ENCODE results near the gene ZFAND3.

ZFAND3 gene

DNA sequence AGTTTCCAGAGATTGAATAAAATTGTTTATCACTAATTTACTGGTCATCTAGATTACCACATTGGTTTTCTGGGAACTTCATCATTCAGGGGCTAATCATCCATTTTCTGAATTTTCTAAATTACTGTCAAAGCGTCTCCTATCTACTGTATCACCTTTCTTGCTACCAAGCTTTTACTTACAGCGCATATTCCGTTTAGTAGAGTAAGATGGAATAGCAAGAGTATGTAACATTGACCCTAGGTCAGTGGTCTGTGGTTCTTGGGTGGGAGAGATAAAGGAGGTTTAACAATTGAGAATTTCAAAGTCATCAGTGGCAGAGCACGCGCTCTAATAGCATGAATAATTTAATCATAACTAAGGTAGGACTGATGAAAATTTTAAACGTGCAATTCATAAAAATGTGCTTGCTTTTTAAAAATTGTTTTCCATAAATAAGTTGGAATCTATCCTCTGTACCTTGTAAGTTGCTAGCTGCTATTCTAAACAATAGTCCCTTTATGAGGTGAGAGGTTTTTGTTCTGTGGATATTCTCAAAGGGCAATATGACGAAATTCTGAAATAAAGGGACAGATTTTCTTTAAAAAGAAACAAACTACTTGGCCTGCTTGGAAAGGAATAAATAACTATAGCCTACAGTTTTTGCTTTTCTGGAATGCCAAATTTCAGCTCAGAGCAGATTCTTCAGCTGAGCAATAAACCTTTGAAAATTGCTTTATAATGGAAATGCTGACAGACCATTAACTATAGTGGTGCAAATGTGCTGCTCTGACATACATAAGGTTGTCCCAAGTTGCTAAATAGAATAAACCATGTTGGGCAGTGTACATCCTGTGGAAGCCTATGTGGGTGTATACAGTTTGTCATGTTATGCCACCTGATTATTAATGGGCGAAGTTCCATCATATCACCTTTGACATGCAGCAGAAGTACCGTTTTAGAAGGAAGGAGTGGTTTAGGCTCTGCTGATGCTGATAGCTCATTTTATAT is 84.1 kb downstream of the ZFAND3 start:
- no peaks in the 10 kb centered on the region for H3K36me3 ChIP-seq (ENCODE audit: insufficient read depth, low read length)
- H3K9ac ChIP-seq (ENCODE audit: low read depth, low read length), result no peak overlapping the region
- 82% methylated on average over 8 of the region's 9 CpGs for WGBS
- no peaks in the 10 kb centered on the region for H3K9me3 ChIP-seq (ENCODE audit: insufficient read depth, low read depth, low read length)
- no peak overlapping the region for H3K27ac ChIP-seq (ENCODE audit: low read depth, low read length)
- H3K4me3 ChIP-seq (ENCODE audit: low read length), result no peak overlapping the region
- no peaks in the 10 kb centered on the region for H3K27me3 ChIP-seq (ENCODE audit: insufficient read depth, low read length)
- peaks cover 4% of the 10 kb centered on the region; the same call in 1 of the 2 replicates for H3K4me1 ChIP-seq (ENCODE audit: insufficient read depth, low read length)

DNA sequence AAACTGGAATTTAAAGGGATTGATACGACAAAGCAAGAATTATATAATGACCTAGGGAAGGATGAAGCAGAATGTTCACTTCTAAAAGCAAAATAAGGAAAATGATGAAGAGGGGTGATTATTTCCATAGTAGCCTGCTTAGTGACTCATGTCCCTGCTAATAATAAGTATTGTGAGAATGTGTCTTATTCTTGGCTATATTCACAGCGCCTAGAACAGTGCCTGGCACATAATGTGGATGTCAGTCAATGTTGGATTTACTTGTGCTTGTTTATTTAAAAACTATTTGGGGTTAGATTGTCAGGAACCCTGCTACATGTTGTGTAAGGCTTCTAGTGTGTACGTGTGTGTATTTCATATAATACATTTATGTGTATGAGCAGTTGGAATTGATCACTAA is 85.1 kb downstream of the ZFAND3 start:
- 97% methylated on average over 3 of the region's 3 CpGs for WGBS
- H3K27ac ChIP-seq (ENCODE audit: low read depth, low read length), result no peak overlapping the region
- H3K27me3 ChIP-seq (ENCODE audit: insufficient read depth, low read length), result no peaks in the 10 kb centered on the region
- H3K36me3 ChIP-seq (ENCODE audit: insufficient read depth, low read length), result no peaks in the 10 kb centered on the region
- H3K4me1 ChIP-seq (ENCODE audit: insufficient read depth, low read length), result peaks cover 4% of the 10 kb centered on the region; the same call in 1 of the 2 replicates
- H3K9ac ChIP-seq (ENCODE audit: low read depth, low read length), result no peak overlapping the region
- no peaks in the 10 kb centered on the region for H3K9me3 ChIP-seq (ENCODE audit: insufficient read depth, low read depth, low read length)
- no peak overlapping the region for H3K4me3 ChIP-seq (ENCODE audit: low read length)

GRCh38 chr6:37906121-37906520 is 86.6 kb downstream of the ZFAND3 start:
- no peak overlapping the region for H3K4me3 ChIP-seq (ENCODE audit: low read length)
- no peak overlapping the region for H3K27ac ChIP-seq (ENCODE audit: low read depth, low read length)
- no peaks in the 10 kb centered on the region for H3K36me3 ChIP-seq (ENCODE audit: insufficient read depth, low read length)
- H3K27me3 ChIP-seq (ENCODE audit: insufficient read depth, low read length), result no peaks in the 10 kb centered on the region
- peaks cover 4% of the 10 kb centered on the region; the same call in 1 of the 2 replicates for H3K4me1 ChIP-seq (ENCODE audit: insufficient read depth, low read length)
- no peaks in the 10 kb centered on the region for H3K9me3 ChIP-seq (ENCODE audit: insufficient read depth, low read depth, low read length)
- WGBS, result 96% methylated on average over 1 of the region's 4 CpGs
- H3K9ac ChIP-seq (ENCODE audit: low read depth, low read length), result no peak overlapping the region

DNA sequence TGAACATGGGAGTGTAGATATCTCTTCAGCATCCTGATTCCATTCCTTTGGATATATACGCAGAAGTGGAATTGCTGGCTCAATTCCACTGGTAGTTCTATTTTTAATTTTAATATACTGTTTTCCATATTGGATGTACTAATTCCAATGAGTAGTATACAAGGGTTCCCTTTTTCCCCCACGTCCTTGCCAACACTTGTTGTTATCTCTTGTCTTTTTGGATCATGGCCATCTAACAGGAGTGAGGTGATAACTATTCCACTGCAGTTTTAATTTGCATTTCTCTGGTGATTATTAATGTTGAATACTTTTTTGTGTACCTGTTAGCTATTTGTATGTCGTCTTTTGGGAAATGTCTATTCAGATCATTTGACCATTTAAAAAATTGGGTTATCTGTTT is 91.5 kb downstream of the ZFAND3 start:
- Histone ChIP-seq H3K9me3 (ENCODE audit: insufficient read depth, low read depth, low read length) (no peaks in the 10 kb centered on the region), H3K9ac (ENCODE audit: low read depth, low read length) (no peak overlapping the region)
- 96% methylated on average over 2 of the region's 3 CpGs for WGBS

GRCh38 chr6:37913210-37913609 is 93.7 kb downstream of the ZFAND3 start:
- H3K9me3 ChIP-seq (ENCODE audit: insufficient read depth, low read depth, low read length), result no peaks in the 10 kb centered on the region
- H3K27ac ChIP-seq (ENCODE audit: low read depth, low read length), result no peak overlapping the region
- no peaks in the 10 kb centered on the region for H3K36me3 ChIP-seq (ENCODE audit: insufficient read depth, low read length)
- no CpG with 5 or more reads among the region's 1 CpG for WGBS
- no peak overlapping the region for H3K9ac ChIP-seq (ENCODE audit: low read depth, low read length)
- no peaks in the 10 kb centered on the region for H3K27me3 ChIP-seq (ENCODE audit: insufficient read depth, low read length)
- H3K4me1 ChIP-seq (ENCODE audit: insufficient read depth, low read length), result no peaks in the 10 kb centered on the region
- no peak overlapping the region for H3K4me3 ChIP-seq (ENCODE audit: low read length)

More for the DNA sequence above, 91.5 kb downstream of the ZFAND3 start:
- Histone ChIP-seq H3K4me1 (ENCODE audit: insufficient read depth, low read length) (no peaks in the 10 kb centered on the region), H3K27ac (ENCODE audit: low read depth, low read length) (no peak overlapping the region), H3K36me3 (ENCODE audit: insufficient read depth, low read length) (no peaks in the 10 kb centered on the region), H3K4me3 (ENCODE audit: low read length) (no peak overlapping the region), H3K27me3 (ENCODE audit: insufficient read depth, low read length) (no peaks in the 10 kb centered on the region)

DNA sequence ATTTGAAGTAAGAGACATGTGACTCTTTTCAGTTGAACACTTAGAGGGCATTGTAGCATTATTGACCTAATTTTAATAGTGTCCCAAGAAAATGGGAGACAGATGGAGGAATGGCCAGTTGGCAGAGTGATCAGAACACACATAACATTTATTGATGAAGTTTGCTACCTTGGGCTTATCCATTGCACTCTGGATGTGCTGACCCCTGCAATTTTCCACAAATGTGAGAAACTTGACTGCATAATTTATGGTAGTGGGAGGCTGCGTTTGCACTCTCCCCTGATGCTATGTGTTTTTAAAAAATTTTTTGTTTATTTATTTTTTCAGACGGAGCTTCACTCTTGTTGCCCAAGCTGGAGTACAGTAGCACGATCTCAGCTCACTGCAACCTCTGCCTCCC is 95.9 kb downstream of the ZFAND3 start:
- 96% methylated on average over 3 of the region's 3 CpGs for WGBS
- H3K9me3 ChIP-seq (ENCODE audit: insufficient read depth, low read depth, low read length), result no peaks in the 10 kb centered on the region

DNA sequence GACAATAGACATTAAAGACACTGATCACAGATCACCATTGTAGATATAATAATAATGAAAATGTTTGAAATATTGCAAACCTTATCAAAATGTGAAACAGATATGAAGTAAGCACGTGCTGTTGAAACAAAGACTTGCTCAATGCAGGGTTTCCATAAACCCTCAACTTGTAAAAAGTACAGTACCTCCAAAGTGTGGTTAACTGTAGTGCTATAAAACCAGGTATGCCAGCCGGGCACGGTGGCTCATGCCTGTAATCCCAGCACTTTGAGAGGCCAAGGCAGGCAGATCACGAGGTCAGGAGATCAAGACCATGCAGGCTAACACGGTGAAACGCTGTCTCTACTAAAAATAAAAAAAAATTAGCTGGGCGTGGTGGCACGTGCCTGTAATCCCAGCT is 96.6 kb downstream of the ZFAND3 start:
- Histone ChIP-seq H3K9ac (ENCODE audit: low read depth, low read length) (no peak overlapping the region), H3K4me1 (ENCODE audit: insufficient read depth, low read length) (peaks cover 14% of the 10 kb centered on the region), H3K27me3 (ENCODE audit: insufficient read depth, low read length) (no peaks in the 10 kb centered on the region), H3K27ac (ENCODE audit: low read depth, low read length) (no peak overlapping the region), H3K36me3 (ENCODE audit: insufficient read depth, low read length) (no peaks in the 10 kb centered on the region), H3K9me3 (ENCODE audit: insufficient read depth, low read depth, low read length) (no peaks in the 10 kb centered on the region), H3K4me3 (ENCODE audit: low read length) (no peak overlapping the region)
- WGBS, result 93% methylated on average over 8 of the region's 8 CpGs

More for the DNA sequence above, 95.9 kb downstream of the ZFAND3 start:
- no peak overlapping the region for H3K9ac ChIP-seq (ENCODE audit: low read depth, low read length)
- H3K27ac ChIP-seq (ENCODE audit: low read depth, low read length), result no peak overlapping the region
- no peaks in the 10 kb centered on the region for H3K36me3 ChIP-seq (ENCODE audit: insufficient read depth, low read length)
- no peaks in the 10 kb centered on the region for H3K27me3 ChIP-seq (ENCODE audit: insufficient read depth, low read length)
- H3K4me1 ChIP-seq (ENCODE audit: insufficient read depth, low read length), result peaks cover 7% of the 10 kb centered on the region
- H3K4me3 ChIP-seq (ENCODE audit: low read length), result no peak overlapping the region

DNA sequence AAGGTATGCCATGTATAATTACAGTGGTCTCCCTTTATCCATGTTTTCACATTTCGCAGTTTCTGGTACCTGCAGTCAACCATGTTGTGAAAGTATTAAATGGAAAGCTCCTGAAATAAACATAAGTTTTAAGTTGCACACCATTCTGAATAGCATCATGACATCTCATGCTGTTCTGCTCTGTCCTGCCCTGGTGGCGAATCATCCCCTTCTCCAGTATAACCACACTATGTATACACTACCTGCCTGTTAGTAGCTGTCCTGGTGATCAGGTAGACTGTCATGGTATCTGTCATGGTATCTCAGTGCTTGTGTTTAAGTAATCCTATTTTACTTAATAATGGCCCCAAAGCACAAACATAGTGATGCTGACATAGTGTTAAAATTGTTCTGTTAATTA is 97.1 kb downstream of the ZFAND3 start:
- Histone ChIP-seq H3K9ac (ENCODE audit: low read depth, low read length) (no peak overlapping the region), H3K27ac (ENCODE audit: low read depth, low read length) (no peak overlapping the region), H3K27me3 (ENCODE audit: insufficient read depth, low read length) (no peaks in the 10 kb centered on the region), H3K4me1 (ENCODE audit: insufficient read depth, low read length) (peaks cover 16% of the 10 kb centered on the region), H3K9me3 (ENCODE audit: insufficient read depth, low read depth, low read length) (no peaks in the 10 kb centered on the region), H3K36me3 (ENCODE audit: insufficient read depth, low read length) (no peaks in the 10 kb centered on the region), H3K4me3 (ENCODE audit: low read length) (no peak overlapping the region)
- 98% methylated on average over 2 of the region's 2 CpGs for WGBS

DNA sequence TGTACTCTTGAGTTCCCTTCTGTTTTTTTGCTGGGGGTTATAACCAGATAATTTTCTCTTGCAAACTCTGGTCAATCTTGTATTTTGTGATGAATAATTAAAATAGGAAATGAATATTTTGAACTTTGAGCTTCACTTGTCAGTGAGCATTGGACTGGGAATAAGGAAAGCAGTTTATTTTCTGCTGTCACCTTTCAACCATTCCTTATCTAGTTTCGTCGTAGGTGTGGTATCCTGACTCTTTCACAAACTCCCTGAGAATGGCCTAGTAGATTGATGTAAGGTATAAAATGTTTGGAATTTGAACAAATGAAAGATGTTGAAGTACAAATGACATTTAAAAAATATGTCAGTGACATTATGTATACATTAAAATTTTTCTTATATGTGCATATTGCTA is 98.0 kb downstream of the ZFAND3 start:
- Histone ChIP-seq H3K27ac (ENCODE audit: low read depth, low read length) (no peak overlapping the region), H3K4me3 (ENCODE audit: low read length) (no peak overlapping the region), H3K9ac (ENCODE audit: low read depth, low read length) (no peak overlapping the region), H3K36me3 (ENCODE audit: insufficient read depth, low read length) (no peaks in the 10 kb centered on the region), H3K27me3 (ENCODE audit: insufficient read depth, low read length) (no peaks in the 10 kb centered on the region), H3K4me1 (ENCODE audit: insufficient read depth, low read length) (peaks cover 16% of the 10 kb centered on the region), H3K9me3 (ENCODE audit: insufficient read depth, low read depth, low read length) (no peaks in the 10 kb centered on the region)
- WGBS, result 100% methylated on average over 2 of the region's 2 CpGs

DNA sequence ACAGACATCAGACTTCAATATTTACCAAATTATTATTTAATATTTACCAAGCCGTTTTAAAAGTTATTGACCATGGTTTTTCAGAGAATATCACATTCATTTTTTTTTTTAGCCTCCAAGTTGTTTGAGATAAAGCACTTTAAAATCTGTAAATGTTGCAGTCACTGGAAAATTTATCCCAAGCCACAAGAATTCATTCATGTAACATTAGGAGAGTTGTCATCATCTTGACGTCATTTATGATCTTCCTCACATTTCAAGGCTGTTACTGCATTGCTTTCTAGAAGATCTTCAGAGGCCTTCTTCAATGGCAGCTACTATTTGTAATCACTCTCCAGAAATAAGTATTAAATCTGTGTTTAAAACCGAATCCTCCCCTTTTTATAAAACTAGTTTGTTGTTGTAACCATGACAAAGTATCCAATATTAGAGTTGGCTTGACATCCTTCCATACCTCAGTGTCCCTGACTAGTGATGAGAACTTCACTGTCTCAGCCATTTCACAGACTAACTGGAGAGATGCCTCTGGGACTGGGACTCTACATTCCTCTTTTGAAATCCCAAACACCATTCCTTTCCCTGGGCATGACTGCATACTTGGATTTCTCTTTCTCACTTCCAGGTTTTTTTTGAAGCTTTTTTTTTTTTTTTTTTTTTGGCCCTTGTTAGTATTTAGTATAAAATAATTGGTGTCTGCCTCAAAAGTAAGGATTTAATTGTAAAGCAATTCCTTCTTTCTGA is 100.1 kb downstream of the ZFAND3 start:
- no peak overlapping the region for H3K9ac ChIP-seq (ENCODE audit: low read depth, low read length)
- no peaks in the 10 kb centered on the region for H3K9me3 ChIP-seq (ENCODE audit: insufficient read depth, low read depth, low read length)
- no peak overlapping the region for H3K27ac ChIP-seq (ENCODE audit: low read depth, low read length)
- H3K36me3 ChIP-seq (ENCODE audit: insufficient read depth, low read length), result no peaks in the 10 kb centered on the region
- no peak overlapping the region for H3K4me3 ChIP-seq (ENCODE audit: low read length)
- peaks cover 16% of the 10 kb centered on the region for H3K4me1 ChIP-seq (ENCODE audit: insufficient read depth, low read length)
- 90% methylated on average over 3 of the region's 3 CpGs for WGBS
- no peaks in the 10 kb centered on the region for H3K27me3 ChIP-seq (ENCODE audit: insufficient read depth, low read length)

GRCh38 chr6:37920667-37921066 is 101.1 kb downstream of the ZFAND3 start:
- Histone ChIP-seq H3K4me1 (ENCODE audit: insufficient read depth, low read length) (peaks cover 16% of the 10 kb centered on the region), H3K9me3 (ENCODE audit: insufficient read depth, low read depth, low read length) (no peaks in the 10 kb centered on the region), H3K9ac (ENCODE audit: low read depth, low read length) (peak overlapping the region; percentile 38; the same call in 1 of the 2 replicates), H3K4me3 (ENCODE audit: low read length) (0 out of 2 replicates have a peak overlapping the region, but pooled peaks have one; percentile 7), H3K27ac (ENCODE audit: low read depth, low read length) (peak overlapping the region; percentile 47), H3K36me3 (ENCODE audit: insufficient read depth, low read length) (no peaks in the 10 kb centered on the region), H3K27me3 (ENCODE audit: insufficient read depth, low read length) (no peaks in the 10 kb centered on the region)
- 29% methylated on average over 1 of the region's 2 CpGs for WGBS
